Astrocyte (in vitro differentiated cells and primary cell): Measurements from ENCODE around the gene RBM47.

Experiments
- CTCF ChIP-seq: IDR thresholded peaks from 2 replicates; pipeline ENCODE4 v1.5.1; 2011; ENCODE audit warnings: low read depth, mild to moderate bottlenecking, inconsistent platforms, low read length, moderate library complexity; ENCODE audit not compliant: insufficient read depth
- EZH2 ChIP-seq: IDR thresholded peaks from 2 replicates; pipeline ENCODE4 v1.6.1; 2012; ENCODE audit warnings: mild to moderate bottlenecking, low read length, inconsistent platforms; ENCODE audit not compliant: insufficient read depth

GRCh38 chr4:40583850-40584439 lies 45.7 kb downstream of the RBM47 start:
- TF ChIP-seq CTCF (no peak), EZH2 (no peak)
